GM12878 (cell line): ENCODE measurements around the gene KRT222. TPM values are rescaled to one million over a fixed set of nuclear protein-coding genes. Genes with fewer than 3 reads are reported as not detected.

Experiments
- ATAC-seq: fragments of 200-7000 bp; cut with Tn5 transposase; 3 replicates; pipeline ENCODE4 v1.9.1; 2020; ENCODE audit warnings: mild to moderate bottlenecking, moderate library complexity
- BruUV-seq: library from RNA; stranded (reverse); fragments of 400-500 nt; replicated peaks from 2 replicates; lab custom pipeline; 2021; lab: Mats Ljungman, UMichigan
- CTCF ChIA-PET: fragments of 300-600 bp; sonication (Branson Sonifier 250); formaldehyde crosslinking; extraction: SDS; loops from one replicate; lab custom pipeline; 2021; ENCODE audit warnings: inconsistent platforms; lab: Yijun Ruan, JAX
- POLR2A ChIA-PET: fragments of 350-600 bp; formaldehyde crosslinking; extraction: SDS; loops from one replicate; lab custom pipeline; 2021; ENCODE audit warnings: inconsistent platforms; lab: Charles Lee
- RAD21 ChIA-PET: fragments of 300-600 bp; sonication (Branson Sonifier 250); formaldehyde crosslinking; loops from one replicate; lab custom pipeline; 2023; ENCODE audit warnings: antibody characterized with exemption; ENCODE audit not compliant: unreplicated experiment; lab: Charles Lee
- SMC1A ChIA-PET: fragments of 300-600 bp; sonication (Branson Sonifier 250); formaldehyde crosslinking; loops from one replicate; lab custom pipeline; 2023; ENCODE audit not compliant: unreplicated experiment, uncharacterized antibody; lab: Charles Lee
- DNase-seq: peaks from one replicate; pipeline ENCODE4 v3.0.0-alpha.2; 2011; ENCODE audit warnings: low read depth, low spot score
- FAIRE-seq: peaks from 3 replicates; lab custom pipeline; 2011; peaks lifted over from hg19 to GRCh38; lab: Jason Lieb, UNC
- H2AFZ ChIP-seq: 2 replicates; pipeline ENCODE4 v1.6.0; 2011; ENCODE audit warnings: low read depth, low read length, control low read depth; ENCODE audit not compliant: control insufficient read depth
- H3K27ac ChIP-seq: 2 replicates; pipeline ENCODE4 v1.5.1; 2011; ENCODE audit warnings: control low read depth; ENCODE audit not compliant: control insufficient read depth, insufficient read depth
- H3K27me3 ChIP-seq, 2 experiments: replicated peaks in 1 of 2; 2 replicates each; pipeline versions ENCODE4 v1.6.0 to v1.6.1; 2011; ENCODE audit warnings: low read length in 1 of 2; ENCODE audit not compliant: control insufficient read depth in 2 of 2, insufficient read depth in 2 of 2
- H3K36me3 ChIP-seq, 2 experiments: 2 replicates each; pipeline ENCODE4 v1.5.1; 2011; ENCODE audit warnings: low read length in 1 of 2; ENCODE audit not compliant: control insufficient read depth in 2 of 2, insufficient read depth in 2 of 2
- H3K4me1 ChIP-seq: 2 replicates; pipeline ENCODE4 v1.6.1; 2011; ENCODE audit warnings: mild to moderate bottlenecking, low read length, moderate library complexity, mixed read lengths; ENCODE audit not compliant: control insufficient read depth, insufficient read depth
- H3K4me2 ChIP-seq: 2 replicates; pipeline ENCODE4 v1.6.0; 2011; ENCODE audit warnings: control low read depth; ENCODE audit not compliant: control insufficient read depth, insufficient read depth
- H3K4me3 ChIP-seq: fragments of 200-600 bp; sonication (generic); 2 replicates; pipeline ENCODE4 v1.5.1; 2016
- H3K79me2 ChIP-seq: 2 replicates; pipeline ENCODE4 v1.6.0; 2011; ENCODE audit warnings: low read length; ENCODE audit not compliant: control insufficient read depth, insufficient read depth
- H3K9ac ChIP-seq: 2 replicates; pipeline ENCODE4 v1.8.0; 2011; ENCODE audit warnings: low read length, control low read depth, mixed read lengths; ENCODE audit not compliant: control insufficient read depth, insufficient read depth
- H3K9me3 ChIP-seq: replicated peaks from 3 replicates; pipeline ENCODE4 v1.5.1; 2011; ENCODE audit warnings: mild to moderate bottlenecking, low read length; ENCODE audit not compliant: control insufficient read depth, insufficient read depth
- H4K20me1 ChIP-seq: 2 replicates; pipeline ENCODE4 v1.6.0; 2011; ENCODE audit not compliant: control insufficient read depth, insufficient read depth
- ATF7 ChIP-seq: fragments of 450-650 bp; IDR thresholded peaks from 2 replicates; pipeline ENCODE4 v1.6.1; 2016; ENCODE audit warnings: low read depth, mild to moderate bottlenecking
- EED ChIP-seq: sonication (generic); IDR thresholded peaks from 2 replicates; pipeline ENCODE4 v1.6.1; 2016; ENCODE audit warnings: antibody characterized with exemption, low read depth
- LARP7 ChIP-seq: fragments of 450-650 bp; IDR thresholded peaks from 2 replicates; pipeline ENCODE4 v1.6.1; 2017; ENCODE audit warnings: mild to moderate bottlenecking
- MXI1 ChIP-seq: fragments of 150-350 bp; IDR thresholded peaks from 2 replicates; pipeline ENCODE4 v1.6.1; 2011; ENCODE audit warnings: low read depth, mild to moderate bottlenecking, inconsistent platforms, low read length, improper control_type of control experiment
- NRF1 ChIP-seq: conservative IDR thresholded peaks from 2 replicates; pipeline ENCODE4 v1.6.1; 2011; ENCODE audit warnings: mild to moderate bottlenecking, low read depth, low read length, improper control_type of control experiment
- POLR2A ChIP-seq: IDR thresholded peaks from 2 replicates; pipeline ENCODE4 v1.6.1; 2011; ENCODE audit warnings: low read depth, mild to moderate bottlenecking, low read length
- RUNX3 ChIP-seq: IDR thresholded peaks from 2 replicates; pipeline ENCODE4 v1.6.1; 2012; ENCODE audit warnings: low read length, inconsistent platforms
- SMARCA5 ChIP-seq: fragments of 450-650 bp; IDR thresholded peaks from 2 replicates; pipeline ENCODE4 v1.6.1; 2017; ENCODE audit warnings: mild to moderate bottlenecking
- ZNF207 ChIP-seq: fragments of 450-650 bp; IDR thresholded peaks from 2 replicates; pipeline ENCODE4 v1.6.1; 2014; ENCODE audit warnings: antibody characterized with exemption, mild to moderate bottlenecking, borderline replicate concordance
- ZNF217 ChIP-seq: fragments of 450-650 bp; IDR thresholded peaks from 2 replicates; pipeline ENCODE4 v1.6.1; 2017; ENCODE audit warnings: antibody characterized with exemption, mild to moderate bottlenecking
- WGBS: methylation state at CpG from one replicate; pipeline ENCODE4 v1.1.6; 2016; ENCODE audit warnings: low lambda C conversion rate; ENCODE audit not compliant: insufficient replicate concordance, insufficient coverage; ENCODE audit errors: missing lambda C conversion rate; 5-methylcytosine and 5-hydroxymethylcytosine counted together
- in situ Hi-C: fragments of 300-500 bp; cut with MboI; formaldehyde crosslinking; loops from 9 replicates; pipeline ENCODE4 v1.14.3; 2018; ENCODE audit warnings: mixed read lengths
- intact Hi-C: fragments of 100-400 bp; cut with micrococcal nuclease; formaldehyde crosslinking; loops from one replicate; pipeline ENCODE4 v1.14.2; 2022; ENCODE audit not compliant: unreplicated experiment
- polyA plus RNA-seq, 11 experiments: library from polyadenylated mRNA; depleted of rRNA in 4 of 11; unstranded in 6 of 11; stranded (reverse) in 5 of 11; fragments of >200 nt; fragmentation: Nextera tagmentation in 4 of 11; fragmentation: Illumina TruSeq in 1 of 11; extraction: Ambion mirVana in 4 of 11; extraction: Trizol in 1 of 11; gene quantifications; 1 replicate in 1 of 11; 2 replicates in 10 of 11; pipeline versions ENCODE4 v1.2.1 to v1.2.3, GENCODE V29; 2011 to 2016; ENCODE audit warnings: inconsistent platforms in 2 of 11, missing spikeins in 2 of 11, low read depth in 1 of 11
- total RNA-seq, 4 experiments: library from RNA; depleted of rRNA in 3 of 4; stranded (reverse); fragments of >200 nt in 3 of 4; fragmentation: Illumina TruSeq in 1 of 4; extraction: Trizol in 1 of 4; gene quantifications; 2 replicates each; pipeline versions ENCODE4 v1.2.1 to v1.2.3, GENCODE V29; 2013 to 2021
- TF ChIP-seq, protein P1 (sequence below): fragments of 450-650 bp; IDR thresholded peaks from 2 replicates; pipeline ENCODE4 v1.6.1; 2016; ENCODE audit warnings: mild to moderate bottlenecking, moderate library complexity, borderline replicate concordance
- TF ChIP-seq, protein P2 (sequence below): fragments of 450-650 bp; IDR thresholded peaks from 2 replicates; pipeline ENCODE4 v1.6.1; 2018; ENCODE audit warnings: borderline replicate concordance, mild to moderate bottlenecking; ENCODE audit not compliant: partially characterized antibody
- TF ChIP-seq, protein P3 (sequence below): fragments of 450-650 bp; formaldehyde crosslinking; IDR thresholded peaks from 2 replicates; pipeline ENCODE4 v1.4.0; 2022; ENCODE audit warnings: mild to moderate bottlenecking, moderate library complexity

The KRT222 gene
- total and polyA plus RNA-seq, 10 of the 15 experiments (the other 5 are each of a cell fraction or from before 2014, with no cell fraction given): 0.21 to 6.4 (median 0.54) TPM; not detected in 1

GRCh38 chr17:40615841-40616476 is 49.0 kb downstream of the KRT222 start:
- peak overlapping the region; percentile 55 for H2AFZ ChIP-seq
- CTCF ChIA-PET: interaction anchor here (0.6 to 11.9 kb wide), 51 partner anchors 9 to 1050 kb away, joined by 3 to 193 read pairs (median 8); partner anchors contain the start of genes IGFBP4 and TOP2A
- 80% methylated on average over 9 of the region's 10 CpGs for WGBS
- H3K9me3 ChIP-seq: no peaks in the 10 kb centered on the region
- no peaks in the 10 kb centered on the region for H4K20me1 ChIP-seq
- FAIRE-seq (no peak), DNase-seq (no peak), ATAC-seq (no peak)
- SMC1A ChIA-PET: interaction anchor here (0.9 to 8.9 kb wide), 33 partner anchors 9 to 1052 kb away, joined by 3 to 175 read pairs (median 8); partner anchors contain the start of genes CCR7, IGFBP4 and SMARCE1
- no peaks in the 10 kb centered on the region for H3K36me3 ChIP-seq
- POLR2A ChIA-PET: interaction anchor here (0.8 to 7.9 kb wide), 20 partner anchors 8 to 307 kb away, joined by 3 to 117 read pairs (median 12); partner anchors contain the start of genes CCR7 and RARA
- peak overlapping the region; percentile 7; the same call in 1 of the 2 replicates for H3K9ac ChIP-seq
- peaks cover 26% of the 10 kb centered on the region for H3K4me1 ChIP-seq
- TF ChIP-seq LARP7 (0 out of 2 replicates have a peak, but pooled peaks have one; percentile 16), ZNF217 (no peak), EED (no peak), NRF1 (no peak), POLR2A (no peak), SMARCA5 (0 out of 2 replicates have a peak, but pooled peaks have one; percentile 37), MXI1 (no peak), ATF7 (no peak), ZNF207 (0 out of 2 replicates have a peak, but pooled peaks have one; percentile 8), RUNX3 (no peak)
- TF ChIP-seq, protein P1, sequence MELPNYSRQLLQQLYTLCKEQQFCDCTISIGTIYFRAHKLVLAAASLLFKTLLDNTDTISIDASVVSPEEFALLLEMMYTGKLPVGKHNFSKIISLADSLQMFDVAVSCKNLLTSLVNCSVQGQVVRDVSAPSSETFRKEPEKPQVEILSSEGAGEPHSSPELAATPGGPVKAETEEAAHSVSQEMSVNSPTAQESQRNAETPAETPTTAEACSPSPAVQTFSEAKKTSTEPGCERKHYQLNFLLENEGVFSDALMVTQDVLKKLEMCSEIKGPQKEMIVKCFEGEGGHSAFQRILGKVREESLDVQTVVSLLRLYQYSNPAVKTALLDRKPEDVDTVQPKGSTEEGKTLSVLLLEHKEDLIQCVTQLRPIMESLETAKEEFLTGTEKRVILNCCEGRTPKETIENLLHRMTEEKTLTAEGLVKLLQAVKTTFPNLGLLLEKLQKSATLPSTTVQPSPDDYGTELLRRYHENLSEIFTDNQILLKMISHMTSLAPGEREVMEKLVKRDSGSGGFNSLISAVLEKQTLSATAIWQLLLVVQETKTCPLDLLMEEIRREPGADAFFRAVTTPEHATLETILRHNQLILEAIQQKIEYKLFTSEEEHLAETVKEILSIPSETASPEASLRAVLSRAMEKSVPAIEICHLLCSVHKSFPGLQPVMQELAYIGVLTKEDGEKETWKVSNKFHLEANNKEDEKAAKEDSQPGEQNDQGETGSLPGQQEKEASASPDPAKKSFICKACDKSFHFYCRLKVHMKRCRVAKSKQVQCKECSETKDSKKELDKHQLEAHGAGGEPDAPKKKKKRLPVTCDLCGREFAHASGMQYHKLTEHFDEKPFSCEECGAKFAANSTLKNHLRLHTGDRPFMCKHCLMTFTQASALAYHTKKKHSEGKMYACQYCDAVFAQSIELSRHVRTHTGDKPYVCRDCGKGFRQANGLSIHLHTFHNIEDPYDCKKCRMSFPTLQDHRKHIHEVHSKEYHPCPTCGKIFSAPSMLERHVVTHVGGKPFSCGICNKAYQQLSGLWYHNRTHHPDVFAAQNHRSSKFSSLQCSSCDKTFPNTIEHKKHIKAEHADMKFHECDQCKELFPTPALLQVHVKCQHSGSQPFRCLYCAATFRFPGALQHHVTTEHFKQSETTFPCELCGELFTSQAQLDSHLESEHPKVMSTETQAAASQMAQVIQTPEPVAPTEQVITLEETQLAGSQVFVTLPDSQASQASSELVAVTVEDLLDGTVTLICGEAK: 0 out of 2 replicates have a peak, but pooled peaks have one; percentile 28
- TF ChIP-seq, protein P2, sequence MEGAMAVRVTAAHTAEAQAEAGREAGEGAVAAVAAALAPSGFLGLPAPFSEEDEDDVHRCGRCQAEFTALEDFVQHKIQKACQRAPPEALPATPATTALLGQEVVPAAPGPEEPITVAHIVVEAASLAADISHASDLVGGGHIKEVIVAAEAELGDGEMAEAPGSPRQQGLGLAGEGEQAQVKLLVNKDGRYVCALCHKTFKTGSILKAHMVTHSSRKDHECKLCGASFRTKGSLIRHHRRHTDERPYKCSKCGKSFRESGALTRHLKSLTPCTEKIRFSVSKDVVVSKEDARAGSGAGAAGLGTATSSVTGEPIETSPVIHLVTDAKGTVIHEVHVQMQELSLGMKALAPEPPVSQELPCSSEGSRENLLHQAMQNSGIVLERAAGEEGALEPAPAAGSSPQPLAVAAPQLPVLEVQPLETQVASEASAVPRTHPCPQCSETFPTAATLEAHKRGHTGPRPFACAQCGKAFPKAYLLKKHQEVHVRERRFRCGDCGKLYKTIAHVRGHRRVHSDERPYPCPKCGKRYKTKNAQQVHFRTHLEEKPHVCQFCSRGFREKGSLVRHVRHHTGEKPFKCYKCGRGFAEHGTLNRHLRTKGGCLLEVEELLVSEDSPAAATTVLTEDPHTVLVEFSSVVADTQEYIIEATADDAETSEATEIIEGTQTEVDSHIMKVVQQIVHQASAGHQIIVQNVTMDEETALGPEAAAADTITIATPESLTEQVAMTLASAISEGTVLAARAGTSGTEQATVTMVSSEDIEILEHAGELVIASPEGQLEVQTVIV: no peak
- TF ChIP-seq, protein P3, sequence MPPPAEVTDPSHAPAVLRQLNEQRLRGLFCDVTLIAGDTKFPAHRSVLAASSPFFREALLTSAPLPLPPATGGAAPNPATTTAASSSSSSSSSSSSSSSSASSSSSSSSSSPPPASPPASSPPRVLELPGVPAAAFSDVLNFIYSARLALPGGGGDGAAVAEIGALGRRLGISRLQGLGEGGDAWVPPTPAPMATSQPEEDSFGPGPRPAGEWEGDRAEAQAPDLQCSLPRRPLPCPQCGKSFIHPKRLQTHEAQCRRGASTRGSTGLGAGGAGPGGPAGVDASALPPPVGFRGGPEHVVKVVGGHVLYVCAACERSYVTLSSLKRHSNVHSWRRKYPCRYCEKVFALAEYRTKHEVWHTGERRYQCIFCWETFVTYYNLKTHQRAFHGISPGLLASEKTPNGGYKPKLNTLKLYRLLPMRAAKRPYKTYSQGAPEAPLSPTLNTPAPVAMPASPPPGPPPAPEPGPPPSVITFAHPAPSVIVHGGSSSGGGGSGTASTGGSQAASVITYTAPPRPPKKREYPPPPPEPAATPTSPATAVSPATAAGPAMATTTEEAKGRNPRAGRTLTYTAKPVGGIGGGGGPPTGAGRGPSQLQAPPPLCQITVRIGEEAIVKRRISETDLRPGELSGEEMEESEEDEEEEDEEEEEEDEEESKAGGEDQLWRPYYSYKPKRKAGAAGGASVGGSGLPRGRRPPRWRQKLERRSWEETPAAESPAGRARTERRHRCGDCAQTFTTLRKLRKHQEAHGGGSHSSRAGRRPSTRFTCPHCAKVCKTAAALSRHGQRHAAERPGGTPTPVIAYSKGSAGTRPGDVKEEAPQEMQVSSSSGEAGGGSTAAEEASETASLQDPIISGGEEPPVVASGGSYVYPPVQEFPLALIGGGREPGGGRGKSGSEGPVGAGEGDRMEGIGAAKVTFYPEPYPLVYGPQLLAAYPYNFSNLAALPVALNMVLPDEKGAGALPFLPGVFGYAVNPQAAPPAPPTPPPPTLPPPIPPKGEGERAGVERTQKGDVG (CRISPR knock-in tag): no peak
- no peaks in the 10 kb centered on the region for H3K27me3 ChIP-seq
- peak overlapping the region; percentile 66 for H3K4me2 ChIP-seq
- H3K27ac ChIP-seq: peak overlapping the region; percentile 29
- H3K79me2 ChIP-seq: no peaks in the 10 kb centered on the region
- in situ Hi-C loops: loop anchor here (5.0 to 10.0 kb wide), 2 partner anchors 186 to 1049 kb away; no protein-coding TSS in a partner anchor
- H3K4me3 ChIP-seq: peak overlapping the region; percentile 35; the same call in 1 of the 2 replicates
- TSS peak; percentile 94 for BruUV-seq
- intact Hi-C loops: loop anchor here (1.0 to 5.0 kb wide), 7 partner anchors 13 to 1051 kb away; no protein-coding TSS in a partner anchor
- RAD21 ChIA-PET: interaction anchor here (0.6 to 7.9 kb wide), 49 partner anchors 8 to 1073 kb away, joined by 3 to 229 read pairs (median 8); partner anchors contain the start of genes CCR7, KRT222, RARA and TOP2A
